SIG-M5 (cell line): ENCODE measurements around the gene GIPC3.
"Not testable (repeated sequence)": the region's sequence is repeated elsewhere in the genome, so short reads cannot be mapped to it uniquely, and the experiment has no call there.

Experiments
- DNase-seq: peaks from one replicate; lab custom pipeline; 2025; lab: John Stamatoyannopoulos, UW

Gene GIPC3

GRCh38 chr19:3550947-3551791, 34.1 kb upstream of the GIPC3 start:
- no peak for DNase-seq

DNA sequence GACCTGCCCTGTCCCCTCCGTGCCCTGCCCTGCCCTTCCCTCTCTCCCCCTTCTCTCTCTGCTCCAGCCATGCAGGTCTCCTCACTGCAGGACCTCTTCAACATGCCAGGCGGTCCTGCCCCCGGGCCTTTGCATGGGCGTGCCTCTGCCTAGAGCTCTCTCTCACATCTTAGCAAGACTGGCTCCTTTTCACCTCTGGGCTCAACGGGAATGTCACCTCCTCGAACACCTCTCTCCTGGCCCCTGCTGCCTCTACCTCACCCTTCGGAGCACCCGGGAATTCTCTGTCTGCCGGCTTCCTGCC, 33.5 kb upstream of the GIPC3 start:
- DNase-seq, result no peak

DNA sequence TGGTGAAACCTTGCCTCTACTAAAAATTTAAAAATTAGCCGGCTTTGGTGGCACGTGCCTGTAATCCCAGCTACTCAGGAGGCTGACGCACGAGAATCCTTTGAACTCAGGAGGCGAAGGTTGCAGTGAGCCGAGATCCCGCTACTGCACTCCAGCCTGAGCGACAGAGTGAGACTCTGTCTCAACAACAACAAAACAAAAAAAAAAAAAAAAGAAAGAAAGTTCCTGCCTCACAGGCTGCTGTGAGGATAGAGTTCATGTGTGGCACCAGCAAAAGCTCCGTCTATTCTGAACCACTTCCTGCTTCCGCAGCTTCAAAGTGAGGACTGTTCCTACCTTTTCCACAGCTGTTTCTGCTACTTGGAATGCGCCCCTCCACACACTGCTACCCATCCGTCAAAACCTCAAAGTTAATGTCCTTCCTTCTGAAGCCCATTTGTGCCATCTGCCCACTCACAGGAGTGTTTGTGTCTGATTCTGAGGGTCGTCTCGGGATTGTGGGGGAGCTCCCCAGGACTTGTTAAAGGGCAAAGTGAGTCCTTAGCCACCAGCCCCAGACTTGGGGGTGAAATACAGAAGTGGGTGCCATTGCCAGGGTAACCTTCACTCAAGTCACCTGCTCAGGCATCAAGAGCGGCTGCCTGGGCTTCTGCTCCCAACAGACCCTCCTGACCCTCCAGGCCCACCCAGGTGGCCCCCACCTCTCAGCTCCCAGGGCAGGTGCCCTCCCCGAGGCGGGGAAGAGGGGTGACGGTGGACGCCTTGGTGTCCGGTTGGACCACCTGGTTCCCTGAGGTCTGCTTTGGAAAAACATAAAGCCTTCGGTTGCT, 30.8 kb upstream of the GIPC3 start:
- DNase-seq, result no peak

GRCh38 chr19:3555653-3556422, 29.4 kb upstream of the GIPC3 start:
- DNase-seq, result no peak

DNA sequence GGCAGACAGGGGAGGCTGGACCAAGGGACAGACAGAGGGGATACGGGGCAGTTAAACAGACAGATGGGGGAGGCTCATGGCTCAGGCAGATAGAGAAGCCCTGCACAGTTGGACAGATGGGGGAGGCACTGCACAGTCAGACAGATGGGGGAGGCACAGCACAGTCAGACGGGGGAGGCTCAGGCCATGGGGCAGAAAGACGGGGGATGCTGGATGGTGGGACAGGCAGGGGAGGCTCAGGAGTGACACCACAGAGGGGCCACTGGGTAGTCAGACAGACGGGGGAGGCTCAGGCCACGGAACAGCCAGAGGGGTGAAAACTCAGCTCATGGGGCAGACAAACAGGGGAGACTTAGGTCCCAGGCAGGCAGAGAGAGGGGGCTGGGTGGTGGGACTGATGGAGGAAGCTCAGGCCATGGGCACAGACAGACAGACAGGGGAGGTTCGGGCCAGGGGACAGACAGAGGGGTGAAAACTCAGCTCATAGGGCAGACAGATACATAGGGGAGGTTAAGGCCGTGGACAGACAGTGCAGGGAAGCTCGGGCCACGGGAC, 28.8 kb upstream of the GIPC3 start:
- DNase-seq, result no peak

DNA sequence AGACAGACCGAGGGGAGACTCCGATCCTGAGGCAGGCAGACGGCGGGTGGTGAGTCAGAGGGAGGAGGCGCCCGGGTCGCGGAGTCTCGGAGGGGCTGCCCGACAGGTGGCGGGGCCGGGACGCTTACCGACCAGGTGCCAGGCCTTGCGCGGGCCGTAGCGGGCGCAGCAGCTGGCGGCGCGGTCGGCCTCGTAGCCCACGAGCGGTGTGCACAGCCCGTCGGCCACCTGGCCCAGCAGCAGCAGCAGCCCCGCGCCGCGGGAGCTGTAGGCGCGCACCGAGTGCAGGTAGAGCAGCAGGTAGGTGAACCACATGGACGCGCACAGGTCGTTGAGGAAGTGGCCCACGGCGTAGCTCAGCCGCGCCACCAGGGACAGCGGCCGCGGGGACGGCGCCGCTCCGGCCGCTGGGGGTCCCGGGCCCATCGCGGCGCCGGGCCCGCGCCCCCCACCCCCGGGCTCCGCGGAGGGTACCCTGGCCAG, 28.3 kb upstream of the GIPC3 start:
- DNase-seq, result no peak

- no peak for DNase-seq
Measured at GRCh38 chr19:3557461-3558248, 27.6 kb upstream of the GIPC3 start, which contains the start of gene MFSD12. TSS of gene MFSD12 (minus strand) at chr19:3557586. CDS start at chr19:3557403, 183 bp downstream.

DNA sequence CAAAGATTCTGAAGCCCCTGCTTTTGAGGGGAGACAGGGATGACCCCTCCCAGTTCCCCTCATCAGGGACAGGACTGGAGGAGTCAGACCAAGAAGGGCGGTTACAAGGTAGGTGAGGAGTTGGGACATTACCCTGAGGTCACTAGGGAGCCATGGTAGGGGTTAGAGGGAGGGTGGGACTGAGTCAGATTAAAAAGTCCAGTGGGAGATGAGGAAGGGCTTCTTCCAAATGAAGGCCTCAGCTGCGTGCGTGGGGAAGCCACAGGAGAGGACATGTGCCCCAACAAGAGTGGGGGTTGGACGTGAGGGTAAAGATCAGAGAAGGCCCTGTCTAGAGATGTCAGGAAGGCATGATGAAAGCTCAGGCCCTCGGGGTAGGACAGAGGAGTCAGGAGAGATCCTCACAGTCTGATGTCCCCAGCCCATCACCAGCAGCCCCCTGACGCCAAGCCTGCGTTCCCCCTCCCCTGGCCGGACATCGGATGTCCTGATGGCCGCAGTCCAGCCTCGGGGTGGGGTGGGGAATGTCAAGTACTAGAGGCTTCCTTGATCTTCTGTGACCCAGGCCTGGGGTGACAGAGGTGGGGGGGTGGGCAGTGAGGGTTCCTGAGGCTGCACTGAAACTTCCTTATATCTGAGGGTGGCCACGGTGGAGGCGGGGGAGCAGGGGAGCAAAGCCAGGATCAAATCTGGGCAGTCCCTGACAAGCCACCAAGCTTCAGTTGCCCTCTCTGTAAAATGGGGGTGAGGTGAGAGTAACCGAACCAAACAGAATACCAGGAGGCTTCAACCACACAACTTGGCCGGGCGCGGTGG, 21.4 kb upstream of the GIPC3 start:
- no peak for DNase-seq

GRCh38 chr19:3565139-3565538, 20.1 kb upstream of the GIPC3 start:
- DNase-seq, result no peak

- DNase-seq, result not testable (repeated sequence)
Measured at GRCh38 chr19:3570042-3570441, 15.2 kb upstream of the GIPC3 start.

- DNase-seq, result no peak
Measured at GRCh38 chr19:3570606-3571011, 14.7 kb upstream of the GIPC3 start.

DNA sequence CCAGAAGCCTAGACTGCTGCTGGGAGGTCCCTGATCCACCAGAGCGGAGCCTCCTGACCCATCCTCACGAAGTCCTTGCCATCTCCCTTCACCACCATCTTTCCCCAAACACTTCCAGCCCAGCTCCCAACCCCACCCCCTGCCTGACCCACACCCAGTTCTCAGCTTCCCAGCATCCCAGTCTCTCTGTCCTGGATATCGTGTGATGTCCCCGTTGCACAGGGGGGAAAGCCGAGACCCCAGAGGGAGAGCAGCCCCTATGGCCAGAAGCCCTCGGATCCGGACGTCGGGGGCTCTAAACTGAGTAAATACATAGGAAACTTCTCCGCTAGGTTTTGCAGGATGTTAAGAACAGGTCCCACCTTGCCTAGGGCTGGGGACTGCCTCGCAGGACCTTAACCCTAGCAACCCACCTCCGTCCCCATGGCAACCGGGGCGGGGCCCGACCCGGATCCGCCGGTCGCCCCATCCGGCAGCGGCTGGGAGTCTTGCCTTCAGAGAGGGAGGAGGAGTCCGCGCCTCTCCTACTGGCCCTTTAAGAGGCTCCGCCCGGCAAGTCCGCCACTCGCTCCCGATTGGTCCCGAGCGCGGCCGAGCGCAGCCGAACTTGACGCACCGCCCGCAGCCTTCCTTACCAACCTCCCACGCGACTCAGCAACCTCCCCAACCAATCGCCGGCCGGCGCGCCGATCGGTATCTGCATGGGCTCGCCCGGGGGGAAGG, 13.0 kb upstream of the GIPC3 start:
- DNase-seq, result peak; percentile 92

- DNase-seq, result no peak
Measured at GRCh38 chr19:3572855-3573161, 12.5 kb upstream of the GIPC3 start, which contains the start of gene HMG20B. TSS of gene HMG20B (plus strand) at chr19:3572944. CDS start at chr19:3573310, 366 bp downstream.

- DNase-seq, result no peak
Measured at GRCh38 chr19:3573162-3573857, 12.0 kb upstream of the GIPC3 start.

GRCh38 chr19:3573858-3574637, 11.2 kb upstream of the GIPC3 start:
- peak; percentile 80 for DNase-seq

GRCh38 chr19:3575260-3575741, 10.0 kb upstream of the GIPC3 start:
- no peak for DNase-seq

- no peak for DNase-seq
Measured at GRCh38 chr19:3575949-3576673, 9.2 kb upstream of the GIPC3 start.
